B cell (primary cell): ENCODE measurements around the gene C15orf39. TPM values are rescaled to one million over a fixed set of nuclear protein-coding genes. Genes with fewer than 3 reads are reported as not detected.

Source experiments
- ATAC-seq: fragments of 200-7000 bp; cut with Tn5 transposase; one replicate; pipeline ENCODE4 v1.10.0; 2021; ENCODE audit warnings: low read depth, mild to moderate bottlenecking, moderate number of reproducible peaks, moderate library complexity
- CTCF ChIA-PET: fragments of 350-600 bp; sonication (Branson Sonifier 250); formaldehyde crosslinking; loops from one replicate; lab custom pipeline; 2021; ENCODE audit warnings: antibody characterized with exemption, inconsistent platforms; lab: Charles Lee
- POLR2A ChIA-PET: fragments of 350-600 bp; sonication (Branson Sonifier 250); formaldehyde crosslinking; loops from one replicate; lab custom pipeline; 2021; ENCODE audit warnings: antibody characterized with exemption; lab: Charles Lee
- DNase-seq: peaks from one replicate; pipeline ENCODE4 v3.0.0; 2013
- H2AFZ ChIP-seq: 2 replicates; pipeline ENCODE4 v1.6.1; 2012; ENCODE audit warnings: mild to moderate bottlenecking, low read depth, low read length; ENCODE audit not compliant: insufficient read depth, poor library complexity, severe bottlenecking
- H3K27ac ChIP-seq, 2 donors: 1 replicate in 1 of 2; 2 replicates in 1 of 2; pipeline ENCODE4 v1.5.1; 2012 to 2013; ENCODE audit warnings: low read length in 2 of 2, mild to moderate bottlenecking in 2 of 2, moderate library complexity in 1 of 2
- H3K27me3 ChIP-seq, 4 experiments: fragments of 200-600 bp in 1 of 4; sonication (generic) in 1 of 4; replicated peaks in 1 of 4; 1 replicate in 2 of 4; 2 replicates in 2 of 4; pipeline versions ENCODE4 v1.6.1 to v1.7.0; 2013 to 2016; ENCODE audit warnings: low read length in 3 of 4, mild to moderate bottlenecking in 2 of 4, mixed read lengths in 1 of 4, moderate library complexity in 1 of 4; ENCODE audit not compliant: insufficient read depth in 4 of 4, control insufficient read depth in 3 of 4; ENCODE audit errors: control extremely low read depth in 1 of 4
- H3K36me3 ChIP-seq, 2 experiments: replicated peaks in 1 of 2; 1 replicate in 1 of 2; 2 replicates in 1 of 2; pipeline versions ENCODE4 v1.6.1 to v1.7.1; 2013; ENCODE audit warnings: low read length in 1 of 2; ENCODE audit not compliant: insufficient read depth in 2 of 2, control insufficient read depth in 1 of 2; ENCODE audit errors: control extremely low read depth in 1 of 2, extremely low read depth in 1 of 2
- H3K4me1 ChIP-seq, 2 donors: fragments of 200-600 bp in 1 of 2; sonication (generic) in 1 of 2; 1 replicate in 1 of 2; 2 replicates in 1 of 2; pipeline versions ENCODE4 v1.5.1 to v1.6.1; 2013 to 2017; ENCODE audit warnings: low read length in 2 of 2; ENCODE audit not compliant: control insufficient read depth in 2 of 2, insufficient read depth in 2 of 2
- H3K4me2 ChIP-seq: replicated peaks from 2 replicates; pipeline ENCODE3; 2012; ENCODE audit warnings: mild to moderate bottlenecking, low read depth, low read length; ENCODE audit not compliant: poor library complexity, severe bottlenecking
- H3K4me3 ChIP-seq, 5 experiments: fragments of 200-600 bp in 1 of 5; sonication (generic) in 1 of 5; 1 replicate in 3 of 5; 2 replicates in 2 of 5; pipeline versions ENCODE4 v1.5.1 to v1.7.0; 2011 to 2016; ENCODE audit warnings: low read length in 4 of 5, mild to moderate bottlenecking in 4 of 5, low read depth in 2 of 5, control low read depth in 1 of 5, moderate library complexity in 1 of 5; ENCODE audit not compliant: insufficient read depth in 1 of 5; ENCODE audit errors: control extremely low read depth in 1 of 5, extremely low read depth in 1 of 5
- H3K79me2 ChIP-seq: fragments of 200-600 bp; sonication (generic); one replicate; pipeline ENCODE4 v1.6.0; 2016; ENCODE audit warnings: low read length; ENCODE audit not compliant: control insufficient read depth, insufficient read depth
- H3K9ac ChIP-seq: fragments of 200-600 bp; sonication (generic); 2 replicates; pipeline ENCODE4 v1.6.1; 2017; ENCODE audit warnings: mild to moderate bottlenecking, low read length, moderate library complexity
- H3K9me3 ChIP-seq, 3 donors: one replicate each; pipeline versions ENCODE4 v1.6.1 to v1.7.1; 2013; ENCODE audit warnings: low read length in 2 of 3; ENCODE audit not compliant: control insufficient read depth in 2 of 3, insufficient read depth in 1 of 3; ENCODE audit errors: control extremely low read depth in 1 of 3
- H4K20me1 ChIP-seq: 2 replicates; pipeline ENCODE4 v1.6.0; 2012; ENCODE audit warnings: mild to moderate bottlenecking, low read length; ENCODE audit not compliant: insufficient read depth, control insufficient read depth, poor library complexity, severe bottlenecking
- H3K27ac Mint-ChIP-seq: one replicate; pipeline ENCODE4 v1.8.0; 2021; ENCODE audit warnings: mixed read lengths
- H3K27me3 Mint-ChIP-seq: one replicate; pipeline ENCODE4 v1.8.0; 2021; ENCODE audit warnings: mixed read lengths
- H3K4me1 Mint-ChIP-seq: one replicate; pipeline ENCODE4 v1.8.0; 2021; ENCODE audit warnings: mixed read lengths
- H3K4me3 Mint-ChIP-seq: one replicate; pipeline ENCODE4 v1.8.0; 2021; ENCODE audit warnings: mixed read lengths
- H3K9me3 Mint-ChIP-seq: one replicate; pipeline ENCODE4 v1.8.0; 2022; ENCODE audit warnings: mixed read lengths; ENCODE audit not compliant: insufficient read depth
- CTCF ChIP-seq: fragments of 200-600 bp; IDR thresholded peaks from one replicate; pipeline ENCODE4 v1.8.0; 2022; ENCODE audit warnings: antibody characterized with exemption, mild to moderate bottlenecking
- EZH2 ChIP-seq: IDR thresholded peaks from 2 replicates; pipeline ENCODE4 v1.6.1; 2012; ENCODE audit warnings: borderline replicate concordance, low read depth, mild to moderate bottlenecking, moderate library complexity, low read length; ENCODE audit not compliant: insufficient read depth, poor library complexity, severe bottlenecking
- WGBS: methylation state at CpG from one replicate; pipeline ENCODE4 v1.1.5; 2013; ENCODE audit warnings: missing lambda C conversion rate; ENCODE audit not compliant: insufficient coverage; 5-methylcytosine and 5-hydroxymethylcytosine counted together
- intact Hi-C: fragments of 100-400 bp; cut with micrococcal nuclease; formaldehyde crosslinking; loops from one replicate; pipeline ENCODE4 v1.10.0; 2022
- polyA plus RNA-seq: library from polyadenylated mRNA; depleted of rRNA; stranded (reverse); fragments of >200 nt; gene quantifications from 2 replicates; pipeline ENCODE4 v1.2.3, GENCODE V29; 2012
- total RNA-seq, 2 donors: library from RNA; stranded (reverse); fragments of 120-200 nt in 1 of 2; gene quantifications; 1 replicate in 1 of 2; 2 replicates in 1 of 2; pipeline versions ENCODE4 v1.2.3 to v1.2.4, GENCODE V29; 2013 to 2022

C15orf39 gene
- total and polyA plus RNA-seq, 2 donors (not counting 1 experiment from before 2014, with no cell fraction given) = 12.4 to 72.7 TPM

DNA sequence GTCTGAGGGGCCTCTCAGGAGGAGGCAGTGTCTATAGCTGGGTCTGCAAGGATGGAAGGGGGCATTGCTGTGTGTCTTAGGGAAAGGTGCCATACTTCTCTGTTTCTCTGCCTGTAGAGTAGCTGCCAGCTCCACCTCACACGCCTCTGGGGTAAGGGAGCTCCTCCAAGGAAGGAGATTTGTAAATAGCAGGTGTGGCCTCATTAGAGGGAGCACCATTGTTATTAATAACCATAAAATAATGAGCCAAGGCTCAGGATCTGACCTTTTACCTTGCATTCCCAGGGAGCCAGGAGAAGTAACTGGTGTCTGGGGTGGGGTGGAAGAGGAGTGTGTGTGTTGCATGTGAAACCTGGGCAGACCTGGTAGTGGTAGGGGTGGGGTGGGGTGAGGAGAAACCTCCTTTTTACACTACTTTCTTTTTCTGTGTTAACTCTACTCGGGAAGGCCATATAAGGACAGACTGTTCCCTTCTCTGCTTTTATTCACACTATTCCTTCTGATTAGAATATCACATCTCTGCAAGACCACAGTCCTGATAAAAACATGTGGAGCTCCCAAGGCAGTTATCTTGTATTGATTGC lies 2.2 kb upstream of the C15orf39 start:
- Mint-ChIP-seq H3K4me1 (peaks cover 34% of the 10 kb centered on the region), H3K27ac (no peak overlapping the region), H3K27me3 (peaks cover 2% of the 10 kb centered on the region), H3K4me3 (no peak overlapping the region), H3K9me3 (no peaks in the 10 kb centered on the region)
- Histone ChIP-seq H3K4me1 (peaks cover 28 to 44% of the 10 kb centered on the region in 2 donors), H3K9ac (no peak overlapping the region), H3K4me2 (no peak overlapping the region), H2AFZ (no peak overlapping the region), H3K27ac (no peak overlapping the region), H4K20me1 (peaks cover 33% of the 10 kb centered on the region), H3K79me2 (peaks cover 24% of the 10 kb centered on the region), H3K9me3 (peaks cover 0 to 3% (median 0%) of the 10 kb centered on the region in 3 donors), H3K36me3 (no peaks in the 10 kb centered on the region), H3K4me3 (no peak overlapping the region), H3K27me3 (peaks cover 0 to 40% (median 9%) of the 10 kb centered on the region in 4 experiments)
- ATAC-seq = no peak
- ChIA-PET POLR2A (interaction anchor here (2.9 to 3.0 kb wide), 2 partner anchors 91 to 157 kb away, joined by 9 to 45 read pairs; no protein-coding TSS in a partner anchor), CTCF (interaction anchor here (1.1 to 6.9 kb wide), 2 partner anchors 18 to 156 kb away, joined by 3 to 128 read pairs; no protein-coding TSS in a partner anchor)
- intact Hi-C loops = no loop called here
- TF ChIP-seq CTCF = no peak
- no CpG with 5 or more reads among the region's 2 CpGs for WGBS
- DNase-seq = no peak

DNA sequence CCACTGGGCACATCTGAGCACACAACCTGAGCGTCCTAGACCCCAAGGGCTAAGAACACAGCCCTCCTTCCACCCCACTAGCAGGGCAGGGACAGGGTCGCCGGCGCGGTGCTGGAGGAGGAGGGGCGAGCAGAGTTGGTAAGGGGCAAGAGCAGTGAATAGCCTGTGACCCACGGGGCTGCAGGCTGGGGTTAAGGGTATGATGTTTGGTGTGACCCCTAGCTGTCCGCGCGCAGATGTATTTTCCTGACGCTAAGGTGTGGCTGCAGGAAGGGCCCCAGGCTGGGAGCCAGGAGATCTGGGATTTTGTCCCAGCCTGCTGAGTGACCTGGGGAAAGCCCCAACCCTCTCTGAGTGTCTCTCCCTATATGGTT lies 1.3 kb upstream of the C15orf39 start:
- Histone ChIP-seq H3K36me3 (no peaks in the 10 kb centered on the region), H3K4me2 (peak overlapping the region; percentile 100), H3K4me3 (peak overlapping the region in 1 of 5 experiments; percentile 75), H4K20me1 (peaks cover 42% of the 10 kb centered on the region), H2AFZ (no peak overlapping the region), H3K27me3 (peaks cover 0 to 31% (median 7%) of the 10 kb centered on the region in 4 experiments), H3K79me2 (peaks cover 33% of the 10 kb centered on the region), H3K9me3 (peaks cover 0 to 3% (median 0%) of the 10 kb centered on the region in 3 donors), H3K4me1 (peaks cover 25 to 51% of the 10 kb centered on the region in 2 donors), H3K9ac (no peak overlapping the region), H3K27ac (no peak overlapping the region)
- ChIA-PET CTCF (interaction anchor here (1.3 to 6.9 kb wide), 4 partner anchors 18 to 170 kb away, joined by 3 to 128 read pairs (median 22); no protein-coding TSS in a partner anchor), POLR2A (interaction anchor here (0.6 to 3.0 kb wide), 3 partner anchors 11 to 158 kb away, joined by 3 to 45 read pairs (median 9); no protein-coding TSS in a partner anchor)
- TF ChIP-seq EZH2 (no peak), CTCF (no peak)
- intact Hi-C loops = loop anchor here (5.0 to 10.0 kb wide), 4 partner anchors 96 to 566 kb away; partner anchors contain the start of genes COX5A and SIN3A
- 83% methylated on average over 6 of the region's 11 CpGs for WGBS
- Mint-ChIP-seq H3K4me3 (peak overlapping the region; percentile 98), H3K4me1 (peaks cover 41% of the 10 kb centered on the region), H3K9me3 (no peaks in the 10 kb centered on the region), H3K27me3 (no peaks in the 10 kb centered on the region), H3K27ac (no peak overlapping the region)
- DNase-seq (no peak), ATAC-seq (no peak)
